HL-60 (cell line): ENCODE measurements around the gene ATL2.

Source experiments
- DNase-seq, 2 experiments: peaks; one replicate each; pipeline ENCODE4 v3.0.0-alpha.2; 2010 to 2020; ENCODE audit warnings: low read depth in 1 of 2, low spot score in 1 of 2
- H3K27ac ChIP-seq: fragments of 250-450 bp; sonication (Bioruptor Pico); replicated peaks from 2 replicates; pipeline ENCODE4 v1.5.1; 2020; ENCODE audit warnings: mild to moderate bottlenecking, moderate library complexity
- H3K27me3 ChIP-seq: fragments of 250-450 bp; sonication (Bioruptor Pico); 2 replicates; pipeline ENCODE4 v1.5.1; 2021; ENCODE audit warnings: mild to moderate bottlenecking, moderate library complexity; ENCODE audit not compliant: insufficient read depth, poor library complexity, severe bottlenecking
- H3K4me3 ChIP-seq: replicated peaks from 2 replicates; pipeline ENCODE4 v1.5.1; 2011; ENCODE audit warnings: mild to moderate bottlenecking, control low read depth, low read length; ENCODE audit not compliant: insufficient read depth
- CTCF ChIP-seq: IDR thresholded peaks from one replicate; pipeline ENCODE4 v1.5.1; 2011; ENCODE audit warnings: low read length, control low read depth, inconsistent platforms; ENCODE audit not compliant: insufficient read depth
- GABPA ChIP-seq: IDR thresholded peaks from 2 replicates; pipeline ENCODE4 v1.6.1; 2012; ENCODE audit warnings: low read depth
- POLR2AphosphoS5 ChIP-seq: IDR thresholded peaks from 2 replicates; pipeline ENCODE4 v1.6.1; 2012; ENCODE audit warnings: low read depth
- REST ChIP-seq: IDR thresholded peaks from 2 replicates; pipeline ENCODE4 v1.6.1; 2012; ENCODE audit warnings: low read depth; ENCODE audit not compliant: insufficient replicate concordance
- SPI1 ChIP-seq: IDR thresholded peaks from 2 replicates; pipeline ENCODE4 v1.6.1; 2012; ENCODE audit warnings: low read depth, mild to moderate bottlenecking, borderline replicate concordance

Gene ATL2

GRCh38 chr2:38317725-38318124 is 59.3 kb downstream of the ATL2 start:
- Histone ChIP-seq H3K4me3 (no peak overlapping the region), H3K27ac (no peak overlapping the region), H3K27me3 (no peaks in the 10 kb centered on the region)
- TF ChIP-seq CTCF, result no peak
- TF ChIP-seq POLR2AphosphoS5, result no peak
- no peak for TF ChIP-seq SPI1
- no peak for TF ChIP-seq REST
- no peak for TF ChIP-seq GABPA
- DNase-seq, result no peak

- Histone ChIP-seq H3K27ac (no peak overlapping the region), H3K27me3 (no peaks in the 10 kb centered on the region), H3K4me3 (no peak overlapping the region)
- peak; percentile 12 to 18 for DNase-seq
- TF ChIP-seq GABPA, result no peak
- peak; percentile 48 for TF ChIP-seq CTCF
Measured at GRCh38 chr2:38315707-38316333, 61.3 kb downstream of the ATL2 start.

- DNase-seq, result no peak
- TF ChIP-seq GABPA, result no peak
- TF ChIP-seq CTCF, result no peak
- TF ChIP-seq SPI1, result no peak
- H3K4me3 ChIP-seq, result no peak overlapping the region
Measured at GRCh38 chr2:38308821-38309220, 68.3 kb downstream of the ATL2 start.

GRCh38 chr2:38301969-38302702 is 74.9 kb downstream of the ATL2 start:
- no peaks in the 10 kb centered on the region for H3K27me3 ChIP-seq
- TF ChIP-seq REST (no peak), GABPA (no peak), POLR2AphosphoS5 (no peak), CTCF (no peak), SPI1 (no peak)

More at GRCh38 chr2:38308821-38309220, 68.3 kb downstream of the ATL2 start:
- Histone ChIP-seq H3K27ac (no peak overlapping the region), H3K27me3 (no peaks in the 10 kb centered on the region)

More at GRCh38 chr2:38301969-38302702, 74.9 kb downstream of the ATL2 start:
- DNase-seq, result no peak
- no peak overlapping the region for H3K27ac ChIP-seq
- H3K4me3 ChIP-seq, result no peak overlapping the region
